ENCODE data around the gene FPGS.

- TF ChIP-seq CTCF (IDR thresholded peaks at IDR 0.05) = no peak
- TF ChIP-seq EZH2 (IDR thresholded peaks at IDR 0.05) = no peak
Observed at GRCh38 chr9:127860779-127861178, 58.1 kb downstream of the FPGS start.
